Uterus (tissue), 4 donors: ENCODE measurements around the gene BRD8. TPM values are rescaled to one million over a fixed set of nuclear protein-coding genes. Genes with fewer than 3 reads are reported as not detected.
"Not testable (repeated sequence)": the region's sequence is repeated elsewhere in the genome, so short reads cannot be mapped to it uniquely, and the experiment has no call there.

Source experiments
- DNase-seq, 2 donors: peaks; one replicate each; pipeline ENCODE4 v3.0.0-alpha.2; 2019 to 2020
- H3K27ac ChIP-seq, 2 donors: fragments of 200-600 bp; sonication (generic); 1 replicate in 1 of 2; 2 replicates in 1 of 2; pipeline ENCODE4 v1.5.1; 2016 to 2018
- H3K27me3 ChIP-seq, 2 donors: fragments of 200-600 bp; sonication (generic); one replicate each; pipeline ENCODE4 v1.5.1; 2018 to 2019; ENCODE audit warnings: control low read depth in 1 of 2
- H3K36me3 ChIP-seq, 2 donors: fragments of 200-600 bp; sonication (generic); one replicate each; pipeline ENCODE4 v1.5.1; 2019; ENCODE audit warnings: control low read depth in 1 of 2
- H3K4me1 ChIP-seq, 2 donors: fragments of 200-600 bp; sonication (generic); one replicate each; pipeline ENCODE4 v1.5.1; 2018 to 2019; ENCODE audit warnings: control low read depth in 1 of 2
- H3K4me3 ChIP-seq, 2 donors: fragments of 200-600 bp; sonication (generic); 1 replicate in 1 of 2; 2 replicates in 1 of 2; pipeline ENCODE4 v1.5.1; 2018 to 2019; ENCODE audit warnings: mild to moderate bottlenecking in 1 of 2
- H3K9me3 ChIP-seq, 2 donors: fragments of 200-600 bp; sonication (generic); one replicate each; pipeline ENCODE4 v1.5.1; 2019; ENCODE audit warnings: control low read depth in 1 of 2
- POLR2A ChIP-seq, 2 donors: fragments of 450-650 bp; IDR thresholded peaks; one replicate each; pipeline ENCODE4 v1.6.1; 2016; ENCODE audit warnings: antibody characterized with exemption in 2 of 2, mild to moderate bottlenecking in 1 of 2, moderate library complexity in 1 of 2
- intact Hi-C: fragments of 100-400 bp; cut with DNase I; formaldehyde crosslinking; loops from one replicate; pipeline ENCODE4 v1.15.1; 2023; ENCODE audit warnings: low total_unique reads
- total RNA-seq, 4 donors: library from RNA; depleted of rRNA in 3 of 4; stranded (reverse); fragments of >200 nt in 3 of 4; gene quantifications; one replicate each; pipeline versions ENCODE4 v1.1.0 to v1.2.4, GENCODE V29; 2014 to 2023
- TF ChIP-seq, protein P1 (sequence below), 4 experiments: fragments of 200-600 bp in 2 of 4; fragments of 450-650 bp in 2 of 4; sonication (generic) in 2 of 4; IDR thresholded peaks; one replicate each; pipeline ENCODE4 v1.5.1; 2016 to 2019; ENCODE audit warnings: antibody characterized with exemption in 4 of 4, mild to moderate bottlenecking in 2 of 4, moderate library complexity in 1 of 4
- donor health status: DM: yes; HTN: yes; CAD: no.

Gene BRD8
- total RNA-seq, 4 donors from 2014 or later: 23.2 to 69.8 (median 58.9) TPM

DNA sequence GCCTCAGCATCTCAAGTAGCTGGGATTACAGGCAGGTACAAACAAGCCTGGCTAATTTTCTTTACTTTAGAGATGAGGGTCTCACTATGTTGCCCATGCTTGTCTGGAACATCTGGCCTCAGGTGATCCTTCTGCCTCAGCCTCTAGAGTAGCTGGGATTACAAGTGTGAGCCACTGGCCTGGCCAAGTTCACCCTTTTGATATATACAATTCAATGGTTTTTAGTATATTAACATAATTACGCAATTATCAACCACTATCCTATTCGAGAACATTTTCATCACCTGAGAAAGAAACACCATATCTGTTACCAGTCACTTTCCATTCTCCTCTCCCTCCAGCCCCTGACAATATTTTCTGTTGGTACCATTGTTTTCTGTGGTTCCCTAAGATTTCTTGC is 38.4 kb upstream of the BRD8 start:
- H3K9me3 ChIP-seq: no peaks in the 10 kb centered on the region
- DNase-seq: no peak
- TF ChIP-seq POLR2A (IDR thresholded peaks at IDR 0.05): no peak
- TF ChIP-seq, protein P1, sequence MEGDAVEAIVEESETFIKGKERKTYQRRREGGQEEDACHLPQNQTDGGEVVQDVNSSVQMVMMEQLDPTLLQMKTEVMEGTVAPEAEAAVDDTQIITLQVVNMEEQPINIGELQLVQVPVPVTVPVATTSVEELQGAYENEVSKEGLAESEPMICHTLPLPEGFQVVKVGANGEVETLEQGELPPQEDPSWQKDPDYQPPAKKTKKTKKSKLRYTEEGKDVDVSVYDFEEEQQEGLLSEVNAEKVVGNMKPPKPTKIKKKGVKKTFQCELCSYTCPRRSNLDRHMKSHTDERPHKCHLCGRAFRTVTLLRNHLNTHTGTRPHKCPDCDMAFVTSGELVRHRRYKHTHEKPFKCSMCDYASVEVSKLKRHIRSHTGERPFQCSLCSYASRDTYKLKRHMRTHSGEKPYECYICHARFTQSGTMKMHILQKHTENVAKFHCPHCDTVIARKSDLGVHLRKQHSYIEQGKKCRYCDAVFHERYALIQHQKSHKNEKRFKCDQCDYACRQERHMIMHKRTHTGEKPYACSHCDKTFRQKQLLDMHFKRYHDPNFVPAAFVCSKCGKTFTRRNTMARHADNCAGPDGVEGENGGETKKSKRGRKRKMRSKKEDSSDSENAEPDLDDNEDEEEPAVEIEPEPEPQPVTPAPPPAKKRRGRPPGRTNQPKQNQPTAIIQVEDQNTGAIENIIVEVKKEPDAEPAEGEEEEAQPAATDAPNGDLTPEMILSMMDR (IDR thresholded peaks at IDR 0.05): no peak
- H3K4me1 ChIP-seq: no peaks in the 10 kb centered on the region
- H3K27ac ChIP-seq: no peak overlapping the region
- intact Hi-C loops: no loop called here
- no peaks in the 10 kb centered on the region for H3K27me3 ChIP-seq
- no peak overlapping the region for H3K4me3 ChIP-seq
- no peaks in the 10 kb centered on the region for H3K36me3 ChIP-seq

DNA sequence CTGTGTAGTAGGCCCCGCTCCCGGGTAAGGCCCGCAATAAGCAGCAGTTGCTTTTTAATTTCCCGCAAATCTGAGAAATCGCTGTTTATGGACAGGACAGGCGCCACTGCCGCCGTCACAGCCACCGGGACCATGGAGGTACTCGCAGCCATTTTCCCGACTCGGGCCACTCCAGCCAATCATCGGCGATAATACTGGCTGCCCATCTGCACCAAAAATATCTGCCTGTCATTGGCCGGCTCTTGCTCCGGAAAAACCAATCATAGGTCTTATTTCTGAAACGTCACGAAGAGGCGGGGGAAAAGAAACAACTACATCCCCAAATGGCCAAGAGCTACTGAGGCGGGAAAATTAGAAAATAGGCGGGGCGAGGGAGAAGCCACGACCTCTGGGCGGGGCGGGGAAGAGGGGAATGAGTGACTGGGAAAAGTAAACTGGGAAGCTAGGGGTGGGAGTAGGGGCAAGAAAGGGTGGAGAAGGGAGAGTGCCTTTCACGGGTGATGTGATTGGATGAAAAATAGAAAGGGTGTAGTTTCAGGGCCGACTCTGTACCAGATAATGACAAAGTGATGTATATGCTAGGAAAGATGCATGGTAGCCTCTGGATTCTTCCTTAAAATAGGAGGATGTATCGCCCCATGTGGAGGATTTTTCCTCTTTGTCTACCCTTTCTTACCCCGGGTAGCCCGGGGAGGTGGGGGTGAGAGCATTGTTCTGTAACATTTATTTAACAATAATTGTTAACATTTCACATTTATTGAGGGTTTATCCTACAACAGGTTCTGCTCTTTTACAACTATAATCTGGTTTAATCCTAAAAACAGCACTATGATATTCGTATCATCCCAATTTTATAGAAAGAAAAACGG is 35.0 kb upstream of the BRD8 start, which contains the start of gene CDC23:
Gene CDC23 (minus strand): TSS at position 163 of the 869 bp plus-strand sequence. CDS start 11 bp downstream, at position 152.
- H3K27me3 ChIP-seq: no peaks in the 10 kb centered on the region
- H3K4me3 ChIP-seq: peak within 1 kb of the TSS; percentile 64 to 98
- intact Hi-C loops: no loop called here
- peak; percentile 90 to 95 for DNase-seq
- peak within 1 kb of the TSS; percentile 72 to 80 for H3K27ac ChIP-seq
- no peaks in the 10 kb centered on the region for H3K36me3 ChIP-seq
- H3K4me1 ChIP-seq: no peaks in the 10 kb centered on the region
- H3K9me3 ChIP-seq: no peaks in the 10 kb centered on the region
- TF ChIP-seq, protein P1 (IDR thresholded peaks at IDR 0.05): no peak
- TF ChIP-seq POLR2A (IDR thresholded peaks at IDR 0.05): peak; percentile 32 to 49

GRCh38 chr5:138212828-138213160 is 34.4 kb upstream of the BRD8 start:
- no peaks in the 10 kb centered on the region for H3K9me3 ChIP-seq
- no peaks in the 10 kb centered on the region for H3K27me3 ChIP-seq
- peak overlapping the region; percentile 72 to 80 for H3K27ac ChIP-seq
- no peaks in the 10 kb centered on the region for H3K36me3 ChIP-seq
- TF ChIP-seq POLR2A (IDR thresholded peaks at IDR 0.05): no peak
- TF ChIP-seq, protein P1 (IDR thresholded peaks at IDR 0.05): no peak
- no peaks in the 10 kb centered on the region for H3K4me1 ChIP-seq
- intact Hi-C loops: no loop called here
- DNase-seq: no peak
- H3K4me3 ChIP-seq: peak overlapping the region; percentile 64 to 98

GRCh38 chr5:138210985-138211384 is 32.6 kb upstream of the BRD8 start:
- TF ChIP-seq, protein P1 (IDR thresholded peaks at IDR 0.05): no peak
- no peak for TF ChIP-seq POLR2A (IDR thresholded peaks at IDR 0.05)
- H3K27ac ChIP-seq: no peak overlapping the region
- no peak overlapping the region for H3K4me3 ChIP-seq
- no peaks in the 10 kb centered on the region for H3K36me3 ChIP-seq
- no peak for DNase-seq
- H3K9me3 ChIP-seq: no peaks in the 10 kb centered on the region
- no peaks in the 10 kb centered on the region for H3K4me1 ChIP-seq
- H3K27me3 ChIP-seq: no peaks in the 10 kb centered on the region
- intact Hi-C loops: no loop called here

DNA sequence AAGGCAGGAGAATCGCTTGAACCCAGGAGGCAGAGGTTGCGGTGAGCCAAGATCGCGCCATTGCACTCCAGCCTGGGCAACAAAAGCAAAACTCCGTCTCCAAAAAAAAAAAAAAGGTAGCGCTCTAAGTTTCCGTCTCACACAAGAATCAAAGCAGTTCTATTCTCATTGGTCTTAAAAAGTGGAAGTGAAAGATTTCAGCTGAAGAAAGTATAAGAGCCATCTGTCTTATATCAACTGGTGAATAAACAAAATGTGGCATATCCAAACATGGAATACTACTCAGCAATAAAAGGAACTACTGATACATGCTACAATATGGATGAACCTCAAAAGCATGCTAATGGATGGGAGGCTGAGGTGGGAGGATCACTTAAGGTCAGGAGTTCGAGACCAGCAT is 15.4 kb upstream of the BRD8 start:
- H3K4me3 ChIP-seq, intact Hi-C loops, H3K36me3 ChIP-seq: not testable (repeated sequence)

More for the DNA sequence above, 15.4 kb upstream of the BRD8 start:
- not testable (repeated sequence) for H3K9me3 ChIP-seq, H3K27ac ChIP-seq, H3K27me3 ChIP-seq, DNase-seq, H3K4me1 ChIP-seq
